HTR-8/SVneo (cell line): ENCODE data around the gene GRHL3.
A peak's percentile ranks its signal among the peaks of the same experiment; 100 is the strongest.

Source experiments
- DNase-seq: peaks from one replicate; pipeline ENCODE4 v3.0.0; 2011; ENCODE audit warnings: low spot score, mixed read lengths; ENCODE audit not compliant: insufficient read length
- FAIRE-seq: peaks from 2 replicates; lab custom pipeline; 2011; peaks lifted over from hg19 to GRCh38; lab: Jason Lieb, UNC

GRHL3 gene

DNA sequence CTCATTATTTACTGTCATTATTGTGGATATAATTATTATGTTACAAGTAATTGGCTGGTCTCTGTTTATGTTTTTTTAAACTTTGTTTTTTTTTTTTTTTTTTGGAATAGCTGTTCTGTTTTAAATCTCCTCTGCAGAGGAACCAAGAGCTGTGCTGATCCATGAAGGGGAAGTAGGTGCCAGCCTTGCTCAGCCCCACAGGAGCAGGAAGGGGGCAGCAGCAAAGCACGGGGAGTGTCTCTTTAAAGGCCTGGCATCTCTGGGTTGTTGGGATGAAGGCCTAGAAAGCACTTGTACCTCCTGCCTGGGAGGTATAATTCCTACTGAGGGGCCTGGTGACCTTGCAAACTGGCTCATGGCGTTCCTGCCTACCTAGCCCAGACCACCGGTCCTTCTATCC is 2.5 kb upstream of the GRHL3 start:
- no peak for FAIRE-seq
- no peak for DNase-seq

DNA sequence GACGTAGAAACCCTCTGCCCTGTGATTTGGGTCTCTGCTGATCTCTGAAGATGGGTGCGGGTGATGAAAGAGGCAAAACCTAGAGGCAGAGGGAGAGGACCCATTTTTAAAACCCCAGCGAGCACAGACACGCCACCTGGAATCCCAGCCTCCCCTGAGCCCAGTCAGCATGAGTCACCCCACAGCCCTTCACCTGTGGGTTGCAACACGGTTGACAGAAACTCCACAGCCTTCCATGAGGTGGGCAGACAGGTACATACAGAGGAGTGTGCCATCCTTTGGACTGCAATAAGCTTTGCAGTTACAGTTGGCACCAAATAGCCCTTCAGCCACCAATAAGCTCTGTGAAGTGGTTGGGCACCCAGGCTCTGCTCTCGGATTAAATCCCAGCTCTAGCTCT is 2.1 kb upstream of the GRHL3 start:
- no peak for FAIRE-seq
- DNase-seq, result no peak

DNA sequence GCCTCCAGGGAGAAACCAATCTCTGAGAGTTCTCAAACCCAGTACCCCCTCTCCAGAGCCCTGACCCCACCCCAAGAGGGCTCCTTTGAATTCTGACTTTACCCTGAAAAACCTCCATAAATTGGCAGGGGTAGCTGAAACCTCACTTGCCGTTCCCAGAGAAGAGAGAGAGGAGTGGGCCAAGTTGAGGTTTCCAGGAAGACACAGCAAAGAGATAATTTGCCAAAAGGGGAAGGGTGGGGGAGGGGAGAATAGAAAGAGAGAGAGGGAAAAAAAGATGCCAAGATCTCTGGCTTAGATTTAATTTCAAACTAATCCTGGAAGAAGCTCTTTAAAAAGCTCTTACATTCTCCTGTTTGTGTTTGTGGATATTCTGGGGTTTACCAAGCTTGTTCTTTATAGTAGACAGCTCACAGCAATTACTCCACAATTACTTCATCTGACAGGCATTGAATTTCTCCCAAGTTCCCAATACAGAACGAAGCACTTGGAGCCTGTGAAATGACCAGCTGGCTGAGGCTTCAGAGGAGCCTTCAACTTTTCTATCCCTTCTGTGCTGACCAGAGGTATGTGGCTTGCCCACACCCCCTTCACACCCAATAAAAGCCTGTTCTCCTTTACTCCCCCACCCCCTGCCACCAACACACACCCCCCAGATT is 1.1 kb upstream of the GRHL3 start:
- DNase-seq, result no peak
- no peak for FAIRE-seq

DNA sequence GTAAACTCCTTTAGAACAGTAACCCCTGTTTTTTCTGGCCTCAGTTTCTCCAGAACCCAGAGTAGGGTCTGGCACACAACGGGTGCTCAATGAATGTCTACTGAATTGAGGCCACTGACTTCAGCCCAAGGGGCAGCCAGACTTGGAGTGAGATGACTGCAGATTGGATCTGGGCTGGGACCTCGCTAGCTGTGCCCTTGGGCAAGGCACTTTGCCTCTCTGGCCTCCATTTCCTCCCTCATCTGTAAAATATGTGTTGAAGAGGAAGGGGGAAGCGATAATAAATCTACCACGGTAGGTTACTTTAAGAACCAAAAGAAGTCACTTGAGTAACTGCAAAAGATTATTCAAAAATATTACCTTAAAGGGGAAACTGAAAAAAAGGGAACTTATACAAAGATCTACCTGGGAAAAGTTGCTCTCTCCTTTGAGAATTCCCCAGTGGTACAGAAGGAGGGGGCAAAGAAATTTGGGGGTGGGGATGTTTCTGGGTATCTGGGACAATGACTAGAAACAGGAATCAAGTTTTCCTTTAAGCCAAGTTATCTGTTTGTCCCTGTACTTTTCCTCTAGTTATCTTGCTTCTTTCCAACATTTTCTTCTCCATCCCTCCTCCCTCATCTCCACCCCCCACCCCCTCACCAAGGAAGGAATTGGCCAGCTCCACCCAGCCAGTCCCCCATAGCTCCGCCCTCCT is 394 bp upstream of the GRHL3 start:
- no peak for FAIRE-seq
- no peak for DNase-seq

GRCh38 chr1:24319962-24320361 is 805 bp downstream of the GRHL3 start:
- FAIRE-seq (no peak), DNase-seq (no peak)

DNA sequence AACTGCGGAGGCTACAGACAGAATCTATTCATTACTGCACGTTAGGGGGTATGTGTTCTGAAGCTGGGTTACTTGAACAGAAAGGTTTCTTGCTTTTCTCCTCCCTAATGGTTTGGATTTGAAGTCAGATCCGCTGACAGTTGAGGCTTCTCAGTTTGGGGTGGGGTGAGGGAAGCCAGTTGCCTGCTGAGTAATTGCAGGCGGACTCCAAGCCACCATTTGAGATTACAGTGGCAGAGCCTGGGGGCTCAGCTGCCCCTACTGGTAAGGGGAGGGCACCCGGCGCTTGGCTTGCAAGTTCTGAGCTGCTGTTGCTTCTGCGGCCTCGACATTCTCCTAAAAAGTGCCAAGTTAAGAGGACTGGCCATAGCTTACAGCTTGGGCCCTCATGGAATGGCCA is 2.0 kb downstream of the GRHL3 start:
- DNase-seq (no peak), FAIRE-seq (no peak)

DNA sequence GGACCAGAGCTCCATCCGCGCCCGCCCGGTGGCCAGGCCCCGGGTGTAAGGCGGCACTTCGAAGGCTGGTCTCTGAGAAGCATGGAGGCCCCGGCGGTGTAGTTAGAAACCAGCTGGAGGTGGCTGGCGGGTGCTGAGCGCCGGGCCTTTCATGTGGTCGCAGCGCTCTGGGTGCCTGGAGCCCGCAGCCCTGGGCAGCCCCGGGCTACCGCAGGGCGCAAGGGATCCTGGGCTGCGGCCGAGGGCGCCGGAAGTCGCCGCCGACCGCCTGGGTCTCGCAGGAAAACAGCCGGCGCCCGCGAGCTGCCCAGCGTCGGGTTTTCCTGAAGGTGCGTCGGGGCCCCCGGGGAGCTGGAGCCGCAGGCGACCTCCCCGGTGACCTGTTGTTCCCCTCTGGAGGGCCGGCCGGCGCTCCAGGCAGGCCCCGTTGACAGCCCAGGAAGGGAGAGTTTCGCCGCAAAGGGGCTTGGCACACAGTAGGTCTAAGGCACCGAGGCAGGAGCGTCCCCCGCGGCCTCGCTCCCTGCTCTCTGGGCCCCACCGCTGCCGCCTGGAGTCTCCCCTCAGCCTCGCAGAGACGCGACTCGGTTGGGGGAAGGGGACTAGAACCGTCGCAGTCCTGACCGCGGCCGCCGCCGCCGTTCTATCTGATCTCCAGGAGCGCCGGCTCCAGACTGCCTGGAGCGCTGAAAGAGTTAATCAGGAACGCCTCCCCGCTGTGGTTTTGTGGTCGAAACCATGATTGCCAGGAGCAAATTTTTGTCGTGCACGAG is 2.7 kb downstream of the GRHL3 start:
- peak; percentile 71 for DNase-seq
- FAIRE-seq, result peak; percentile 9

GRCh38 chr1:24322470-24323177 is 3.5 kb downstream of the GRHL3 start:
- no peak for DNase-seq
- no peak for FAIRE-seq

DNA sequence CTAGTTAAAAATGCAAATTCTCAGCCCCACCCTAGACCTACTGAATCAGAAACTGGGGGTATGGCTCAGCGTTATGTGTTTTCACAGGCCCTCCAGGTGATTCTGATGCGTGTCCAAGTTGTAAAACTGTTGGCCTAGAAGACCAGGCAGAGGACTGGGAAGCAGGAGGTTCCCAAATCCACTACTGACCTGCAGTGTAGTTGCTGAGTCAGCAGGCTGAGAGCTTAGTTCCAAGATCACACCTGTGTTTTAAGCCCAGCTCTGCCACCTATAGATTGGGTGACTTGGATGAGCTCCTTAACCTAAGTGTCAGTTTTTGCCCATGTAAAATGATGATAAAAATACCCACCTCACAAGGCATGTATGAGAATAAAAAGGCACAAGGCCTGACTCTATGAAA is 4.1 kb downstream of the GRHL3 start:
- no peak for DNase-seq
- FAIRE-seq, result no peak

GRCh38 chr1:24324903-24325302 is 5.7 kb downstream of the GRHL3 start:
- DNase-seq (no peak), FAIRE-seq (no peak)

- FAIRE-seq (no peak), DNase-seq (no peak)
Observed at GRCh38 chr1:24325587-24326449, 6.7 kb downstream of the GRHL3 start.

- FAIRE-seq, result no peak
- DNase-seq, result no peak
Observed at GRCh38 chr1:24327486-24327885, 8.3 kb downstream of the GRHL3 start.

DNA sequence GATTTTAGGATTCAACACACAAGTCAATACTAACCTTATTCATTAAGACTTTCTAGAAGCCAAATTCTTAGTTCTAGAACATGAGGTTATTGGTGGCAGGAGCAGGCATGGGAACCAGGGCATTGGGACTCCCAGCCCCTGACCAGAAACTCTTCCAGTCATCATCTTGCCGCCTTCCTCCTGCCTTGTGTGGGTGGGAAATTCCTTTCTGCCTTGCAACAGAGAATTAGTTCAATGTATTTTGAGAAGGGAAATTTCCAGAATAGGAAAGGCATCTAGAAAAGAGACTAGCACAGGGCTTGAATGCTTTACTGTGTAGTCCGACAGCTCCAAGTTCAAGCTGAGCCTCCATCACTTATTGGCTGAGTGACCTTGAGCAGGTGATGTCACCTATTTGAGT is 8.7 kb downstream of the GRHL3 start:
- FAIRE-seq, result no peak
- DNase-seq, result no peak

DNA sequence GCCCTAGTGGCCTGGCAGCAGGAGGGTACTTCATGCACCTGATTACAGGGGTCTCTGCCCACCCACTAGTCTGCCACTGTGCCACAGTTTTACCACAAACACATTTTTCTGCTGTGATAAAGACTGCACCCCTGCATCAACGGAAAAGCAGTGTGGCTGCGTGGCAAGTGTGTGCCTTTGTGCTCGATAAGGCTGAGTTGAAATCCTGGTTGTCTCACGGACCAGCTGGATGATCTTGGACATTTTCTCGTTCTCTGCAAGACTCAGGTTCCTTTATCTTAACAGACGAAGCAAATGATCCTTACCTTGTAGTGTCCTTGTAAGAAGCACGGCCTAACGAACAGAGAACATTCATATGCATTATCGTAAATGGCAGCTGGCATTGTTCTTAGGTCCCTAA is 10.2 kb downstream of the GRHL3 start:
- DNase-seq, result no peak
- no peak for FAIRE-seq

- no peak for FAIRE-seq
- no peak for DNase-seq
Observed at GRCh38 chr1:24329797-24330543, 10.8 kb downstream of the GRHL3 start.

GRCh38 chr1:24331961-24332673 is 13.0 kb downstream of the GRHL3 start:
- DNase-seq (no peak), FAIRE-seq (no peak)

- DNase-seq, result no peak
- FAIRE-seq, result no peak
Observed at GRCh38 chr1:24336075-24336474, 16.9 kb downstream of the GRHL3 start.

- FAIRE-seq, result no peak
Observed at GRCh38 chr1:24337455-24337854, 18.3 kb downstream of the GRHL3 start.

DNA sequence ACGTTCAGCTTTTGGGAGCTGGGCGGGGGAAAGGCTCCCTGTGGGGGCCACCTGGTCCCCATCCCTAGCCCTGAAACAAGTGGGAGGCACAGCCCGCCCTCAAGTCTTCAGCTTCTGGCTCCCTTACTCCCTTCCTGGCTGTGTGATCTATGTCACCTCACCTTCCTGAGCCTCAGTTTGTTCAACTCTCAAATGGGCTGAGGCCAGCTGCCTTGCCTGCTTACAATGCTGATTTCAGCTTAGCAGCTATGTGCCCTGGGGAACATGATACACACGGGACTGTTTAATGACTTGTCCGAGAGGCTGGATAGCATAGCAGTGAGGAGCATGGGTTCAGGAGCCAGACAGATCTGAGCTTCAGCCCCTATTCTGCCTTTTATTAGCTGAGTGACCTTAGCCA is 19.3 kb downstream of the GRHL3 start:
- peak; percentile 13 for FAIRE-seq

More at GRCh38 chr1:24337455-24337854, 18.3 kb downstream of the GRHL3 start:
- no peak for DNase-seq

More for the DNA sequence above, 19.3 kb downstream of the GRHL3 start:
- DNase-seq, result no peak
